ENCODE measurements around the gene TMEM8B.

- TF ChIP-seq EZH2 (IDR thresholded peaks at IDR 0.05; ENCODE audit: low read length, unreplicated experiment) (no peak), EZH2phosphoT487 (IDR thresholded peaks at IDR 0.05; ENCODE audit: borderline replicate concordance, low read length) (no peak)
- TF ChIP-seq, protein P1, sequence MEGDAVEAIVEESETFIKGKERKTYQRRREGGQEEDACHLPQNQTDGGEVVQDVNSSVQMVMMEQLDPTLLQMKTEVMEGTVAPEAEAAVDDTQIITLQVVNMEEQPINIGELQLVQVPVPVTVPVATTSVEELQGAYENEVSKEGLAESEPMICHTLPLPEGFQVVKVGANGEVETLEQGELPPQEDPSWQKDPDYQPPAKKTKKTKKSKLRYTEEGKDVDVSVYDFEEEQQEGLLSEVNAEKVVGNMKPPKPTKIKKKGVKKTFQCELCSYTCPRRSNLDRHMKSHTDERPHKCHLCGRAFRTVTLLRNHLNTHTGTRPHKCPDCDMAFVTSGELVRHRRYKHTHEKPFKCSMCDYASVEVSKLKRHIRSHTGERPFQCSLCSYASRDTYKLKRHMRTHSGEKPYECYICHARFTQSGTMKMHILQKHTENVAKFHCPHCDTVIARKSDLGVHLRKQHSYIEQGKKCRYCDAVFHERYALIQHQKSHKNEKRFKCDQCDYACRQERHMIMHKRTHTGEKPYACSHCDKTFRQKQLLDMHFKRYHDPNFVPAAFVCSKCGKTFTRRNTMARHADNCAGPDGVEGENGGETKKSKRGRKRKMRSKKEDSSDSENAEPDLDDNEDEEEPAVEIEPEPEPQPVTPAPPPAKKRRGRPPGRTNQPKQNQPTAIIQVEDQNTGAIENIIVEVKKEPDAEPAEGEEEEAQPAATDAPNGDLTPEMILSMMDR (conservative IDR thresholded peaks at IDR 0.05; ENCODE audit: low read depth, low read length): no peak
Measured at GRCh38 chr9:35892051-35892450, 63.0 kb downstream of the TMEM8B start.

Data from PC-3 (cell line).